SJCRH30 (cell line): Measurements from ENCODE around the gene BAK1. TPM values are rescaled to one million over a fixed set of nuclear protein-coding genes. Genes with fewer than 3 reads are reported as not detected.

Source experiments
- DNase-seq, 2 experiments: peaks; one replicate each; pipeline ENCODE4 v3.0.0-alpha.2; 2015 to 2020
- H3K27ac ChIP-seq: fragments of 250-450 bp; sonication (Bioruptor Pico); 2 replicates; pipeline ENCODE4 v1.5.1; 2020; ENCODE audit warnings: mild to moderate bottlenecking, moderate library complexity
- H3K27me3 ChIP-seq: fragments of 250-450 bp; sonication (Bioruptor Pico); 2 replicates; pipeline ENCODE4 v1.5.1; 2020; ENCODE audit warnings: mild to moderate bottlenecking, moderate library complexity
- H3K36me3 ChIP-seq: fragments of 250-450 bp; sonication (Bioruptor Pico); 2 replicates; pipeline ENCODE4 v1.5.1; 2020; ENCODE audit warnings: mild to moderate bottlenecking, moderate library complexity
- H3K4me1 ChIP-seq: fragments of 250-450 bp; sonication (Bioruptor Pico); 2 replicates; pipeline ENCODE4 v1.5.1; 2020; ENCODE audit warnings: mild to moderate bottlenecking, moderate library complexity
- H3K4me3 ChIP-seq: fragments of 250-450 bp; sonication (Bioruptor Pico); 2 replicates; pipeline ENCODE4 v1.5.1; 2020; ENCODE audit warnings: mild to moderate bottlenecking, moderate library complexity
- H3K9me3 ChIP-seq: fragments of 250-450 bp; sonication (Bioruptor Pico); replicated peaks from 2 replicates; pipeline ENCODE4 v1.5.1; 2020; ENCODE audit warnings: mild to moderate bottlenecking, moderate library complexity
- total RNA-seq: library from RNA; depleted of rRNA; stranded (reverse); fragments of >200 nt; shearing (Covaris generic); gene quantifications from 2 replicates; pipeline ENCODE4 v1.2.3, GENCODE V29; 2014

Gene BAK1
- total RNA-seq, 1 experiment from 2014 or later, result 22.5 TPM

- Histone ChIP-seq H3K27me3 (no peaks in the 10 kb centered on the region), H3K4me1 (peaks cover 20% of the 10 kb centered on the region), H3K27ac (no peak overlapping the region), H3K9me3 (no peaks in the 10 kb centered on the region), H3K4me3 (0 out of 2 replicates have a peak overlapping the region, but pooled peaks have one; percentile 9), H3K36me3 (no peaks in the 10 kb centered on the region)
- DNase-seq, result peak; percentile 79 to 89
These were observed 5.5 kb upstream of the BAK1 start for GRCh38 chr6:33585403-33586107.

- no peak overlapping the region for H3K27ac ChIP-seq
- no peaks in the 10 kb centered on the region for H3K27me3 ChIP-seq
- no peaks in the 10 kb centered on the region for H3K9me3 ChIP-seq
- H3K4me3 ChIP-seq, result no peak overlapping the region
- peaks cover 16% of the 10 kb centered on the region for H3K4me1 ChIP-seq
- DNase-seq, result no peak
- no peaks in the 10 kb centered on the region for H3K36me3 ChIP-seq
These were observed 4.8 kb upstream of the BAK1 start for GRCh38 chr6:33584700-33585402.

- Histone ChIP-seq H3K4me1 (peaks cover 8% of the 10 kb centered on the region), H3K27ac (no peak overlapping the region), H3K27me3 (no peaks in the 10 kb centered on the region), H3K36me3 (no peaks in the 10 kb centered on the region), H3K9me3 (no peaks in the 10 kb centered on the region), H3K4me3 (no peak overlapping the region)
- peak in 1 of 2 experiments; percentile 38 for DNase-seq
These were observed 3.6 kb upstream of the BAK1 start for GRCh38 chr6:33583591-33584155.

GRCh38 chr6:33581186-33581585 lies 1.1 kb upstream of the BAK1 start:
- H3K9me3 ChIP-seq, result no peaks in the 10 kb centered on the region
- no peaks in the 10 kb centered on the region for H3K36me3 ChIP-seq
- no peak overlapping the region for H3K27ac ChIP-seq
- no peak for DNase-seq
- H3K4me3 ChIP-seq, result no peak overlapping the region
- H3K4me1 ChIP-seq, result peaks cover 8% of the 10 kb centered on the region
- H3K27me3 ChIP-seq, result no peaks in the 10 kb centered on the region

GRCh38 chr6:33578588-33579011 lies 1.5 kb downstream of the BAK1 start:
- Histone ChIP-seq H3K36me3 (peaks cover 7% of the 10 kb centered on the region), H3K9me3 (no peaks in the 10 kb centered on the region), H3K4me3 (no peak overlapping the region), H3K27me3 (no peaks in the 10 kb centered on the region), H3K27ac (no peak overlapping the region), H3K4me1 (peaks cover 4% of the 10 kb centered on the region)
- DNase-seq, result no peak

- no peak for DNase-seq
- Histone ChIP-seq H3K9me3 (no peaks in the 10 kb centered on the region), H3K4me3 (no peak overlapping the region), H3K36me3 (peaks cover 7% of the 10 kb centered on the region), H3K27me3 (no peaks in the 10 kb centered on the region), H3K27ac (no peak overlapping the region), H3K4me1 (peaks cover 4% of the 10 kb centered on the region)
These were observed 1.9 kb downstream of the BAK1 start for GRCh38 chr6:33578164-33578563.

GRCh38 chr6:33577718-33578117 lies 2.4 kb downstream of the BAK1 start:
- Histone ChIP-seq H3K4me1 (peaks cover 4% of the 10 kb centered on the region), H3K4me3 (no peak overlapping the region), H3K27ac (no peak overlapping the region), H3K9me3 (no peaks in the 10 kb centered on the region), H3K36me3 (peaks cover 7% of the 10 kb centered on the region), H3K27me3 (no peaks in the 10 kb centered on the region)
- no peak for DNase-seq

GRCh38 chr6:33577106-33577535 lies 3.0 kb downstream of the BAK1 start:
- Histone ChIP-seq H3K27ac (no peak overlapping the region), H3K27me3 (no peaks in the 10 kb centered on the region), H3K4me1 (peaks cover 4% of the 10 kb centered on the region), H3K36me3 (peaks cover 7% of the 10 kb centered on the region), H3K4me3 (no peak overlapping the region), H3K9me3 (no peaks in the 10 kb centered on the region)
- no peak for DNase-seq

GRCh38 chr6:33576668-33577067 lies 3.4 kb downstream of the BAK1 start:
- Histone ChIP-seq H3K36me3 (peaks cover 7% of the 10 kb centered on the region), H3K9me3 (no peaks in the 10 kb centered on the region), H3K4me1 (peaks cover 5% of the 10 kb centered on the region), H3K27ac (no peak overlapping the region), H3K27me3 (no peaks in the 10 kb centered on the region), H3K4me3 (no peak overlapping the region)
- DNase-seq, result no peak

GRCh38 chr6:33575211-33575610 lies 4.9 kb downstream of the BAK1 start:
- H3K36me3 ChIP-seq, result peaks cover 7% of the 10 kb centered on the region
- H3K27ac ChIP-seq, result no peak overlapping the region
- no peaks in the 10 kb centered on the region for H3K9me3 ChIP-seq
- H3K4me3 ChIP-seq, result no peak overlapping the region
- H3K27me3 ChIP-seq, result no peaks in the 10 kb centered on the region
- peaks cover 4% of the 10 kb centered on the region; the same call in 1 of the 2 replicates for H3K4me1 ChIP-seq
- no peak for DNase-seq

GRCh38 chr6:33571637-33572316 lies 8.3 kb downstream of the BAK1 start:
- peak overlapping the region; percentile 95 for H3K27ac ChIP-seq
- H3K9me3 ChIP-seq, result no peaks in the 10 kb centered on the region
- H3K27me3 ChIP-seq, result no peaks in the 10 kb centered on the region
- peaks cover 7% of the 10 kb centered on the region for H3K36me3 ChIP-seq
- peak overlapping the region; percentile 66 for H3K4me3 ChIP-seq
- no peak for DNase-seq
- H3K4me1 ChIP-seq, result peaks cover 4% of the 10 kb centered on the region; the same call in 1 of the 2 replicates

- peaks cover 4% of the 10 kb centered on the region; the same call in 1 of the 2 replicates for H3K4me1 ChIP-seq
- peak; percentile 87 to 88 for DNase-seq
These were observed 9.1 kb downstream of the BAK1 start for GRCh38 chr6:33570806-33571636.

GRCh38 chr6:33568826-33569570 lies 11.1 kb downstream of the BAK1 start:
- DNase-seq, result no peak
- Histone ChIP-seq H3K4me3 (no peak overlapping the region), H3K36me3 (no peaks in the 10 kb centered on the region), H3K9me3 (no peaks in the 10 kb centered on the region), H3K27ac (no peak overlapping the region), H3K4me1 (peaks cover 4% of the 10 kb centered on the region; the same call in 1 of the 2 replicates), H3K27me3 (no peaks in the 10 kb centered on the region)

More at GRCh38 chr6:33570806-33571636, 9.1 kb downstream of the BAK1 start:
- no peaks in the 10 kb centered on the region for H3K27me3 ChIP-seq
- H3K27ac ChIP-seq, result peak overlapping the region; percentile 95
- peaks cover 7% of the 10 kb centered on the region for H3K36me3 ChIP-seq
- H3K9me3 ChIP-seq, result no peaks in the 10 kb centered on the region
- H3K4me3 ChIP-seq, result peak overlapping the region; percentile 66
